Gastrocnemius medialis (tissue), 4 donors: ENCODE results near the gene ZMYM4. TPM values are rescaled to one million over a fixed set of nuclear protein-coding genes. Genes with fewer than 3 reads are reported as not detected.
A peak's percentile ranks its signal among the peaks of the same experiment; 100 is the strongest.

Source experiments
- ATAC-seq, 2 donors: fragments of 150-250 bp; one replicate each; pipeline ENCODE4 v1.9.1; 2016
- DNase-seq, 2 donors: peaks; one replicate each; pipeline ENCODE4 v3.0.0-alpha.2; 2019
- H3K27ac ChIP-seq, 4 donors: fragments of 200-600 bp; sonication (generic); 1 replicate in 1 of 4; 2 replicates in 3 of 4; pipeline ENCODE4 v1.5.1; 2016 to 2018; ENCODE audit warnings: mild to moderate bottlenecking in 2 of 4, moderate library complexity in 1 of 4
- H3K27me3 ChIP-seq, 3 donors: fragments of 200-600 bp; sonication (generic) in 2 of 3; 1 replicate in 1 of 3; 2 replicates in 2 of 3; pipeline versions ENCODE4 v1.5.1 to v1.6.0; 2016 to 2019; ENCODE audit warnings: mild to moderate bottlenecking in 1 of 3, moderate library complexity in 1 of 3
- H3K36me3 ChIP-seq, 2 donors: fragments of 200-600 bp; sonication (generic) in 1 of 2; one replicate each; pipeline ENCODE4 v1.5.1; 2017 to 2018
- H3K4me1 ChIP-seq, 2 donors: fragments of 200-600 bp; sonication (generic) in 1 of 2; one replicate each; pipeline ENCODE4 v1.5.1; 2016 to 2017; ENCODE audit warnings: mild to moderate bottlenecking in 2 of 2
- H3K4me3 ChIP-seq, 4 donors: fragments of 200-600 bp; sonication (generic) in 3 of 4; 1 replicate in 1 of 4; 2 replicates in 3 of 4; pipeline ENCODE4 v1.5.1; 2016 to 2019; ENCODE audit warnings: mild to moderate bottlenecking in 2 of 4
- H3K9me3 ChIP-seq, 3 donors: fragments of 200-600 bp; sonication (generic) in 2 of 3; 1 replicate in 1 of 3; 2 replicates in 2 of 3; pipeline ENCODE4 v1.5.1; 2016 to 2019
- CTCF ChIP-seq, 5 experiments: fragments of 450-650 bp in 3 of 5; fragments of 200-600 bp in 2 of 5; sonication (generic) in 2 of 5; IDR thresholded peaks in 4 of 5; conservative IDR thresholded peaks in 1 of 5; 1 replicate in 4 of 5; 2 replicates in 1 of 5; pipeline ENCODE4 v1.5.1; 2016 to 2019; ENCODE audit warnings: antibody characterized with exemption in 5 of 5, mild to moderate bottlenecking in 3 of 5, moderate library complexity in 3 of 5
- POLR2A ChIP-seq, 2 donors: fragments of 450-650 bp; IDR thresholded peaks; one replicate each; pipeline ENCODE4 v1.6.1; 2017; ENCODE audit warnings: antibody characterized with exemption in 2 of 2, mild to moderate bottlenecking in 2 of 2, moderate library complexity in 2 of 2
- in situ Hi-C, 4 donors: fragments of 200-750 bp; cut with MboI; loops; one replicate each; pipeline versions ENCODE4 v1.15.0 to v1.8.0; 2017; ENCODE audit warnings: low sequenced_read_pairs in 4 of 4
- intact Hi-C: fragments of 100-400 bp; cut with DNase I; formaldehyde crosslinking; loops from one replicate; pipeline ENCODE4 v1.15.1; 2023; ENCODE audit warnings: low total_unique reads
- total RNA-seq, 4 donors: library from RNA; depleted of rRNA; stranded (reverse); fragments of >200 nt; gene quantifications; one replicate each; pipeline versions ENCODE4 v1.1.0 to v1.2.3, GENCODE V29; 2016

ZMYM4 gene
- total RNA-seq, 4 donors from 2014 or later, result 11.1 to 25.3 (median 13.7) TPM

GRCh38 chr1:35361638-35362037 is 93.1 kb downstream of the ZMYM4 start:
- ATAC-seq, result no peak
- intact Hi-C loops, result no loop called here

GRCh38 chr1:35364741-35365140 is 96.2 kb downstream of the ZMYM4 start:
- Histone ChIP-seq H3K27ac (no peak overlapping the region), H3K4me3 (no peak overlapping the region), H3K27me3 (no peaks in the 10 kb centered on the region), H3K36me3 (peaks cover 0 to 7% of the 10 kb centered on the region in 2 donors), H3K9me3 (no peaks in the 10 kb centered on the region), H3K4me1 (peaks cover 0 to 1% of the 10 kb centered on the region in 2 donors)
- intact Hi-C loops (no loop called here), in situ Hi-C loops (no loop called here)
- TF ChIP-seq POLR2A (IDR thresholded peaks at IDR 0.05), result no peak
- TF ChIP-seq CTCF (IDR thresholded peaks at IDR 0.05 in 4 of 5, conservative IDR thresholded peaks at IDR 0.05 in 1 of 5), result no peak
- ATAC-seq (no peak), DNase-seq (no peak)

More at GRCh38 chr1:35361638-35362037, 93.1 kb downstream of the ZMYM4 start:
- H3K36me3 ChIP-seq, result peaks cover 0 to 7% of the 10 kb centered on the region in 2 donors
- DNase-seq, result no peak
- TF ChIP-seq CTCF (IDR thresholded peaks at IDR 0.05 in 4 of 5, conservative IDR thresholded peaks at IDR 0.05 in 1 of 5), result no peak
- no peak for TF ChIP-seq POLR2A (IDR thresholded peaks at IDR 0.05)
- in situ Hi-C loops, result no loop called here
- no peaks in the 10 kb centered on the region for H3K9me3 ChIP-seq
- H3K4me1 ChIP-seq, result no peaks in the 10 kb centered on the region
- H3K4me3 ChIP-seq, result no peak overlapping the region
- H3K27me3 ChIP-seq, result no peaks in the 10 kb centered on the region
- no peak overlapping the region for H3K27ac ChIP-seq

GRCh38 chr1:35367914-35368313 is 99.4 kb downstream of the ZMYM4 start:
- ATAC-seq (no peak), DNase-seq (no peak)
- no peak overlapping the region for H3K4me3 ChIP-seq
- TF ChIP-seq POLR2A (IDR thresholded peaks at IDR 0.05), result no peak
- H3K9me3 ChIP-seq, result no peaks in the 10 kb centered on the region
- peaks cover 0 to 5% of the 10 kb centered on the region in 2 donors for H3K4me1 ChIP-seq
- peaks cover 0 to 6% of the 10 kb centered on the region in 2 donors for H3K36me3 ChIP-seq
- in situ Hi-C loops, result no loop called here
- H3K27me3 ChIP-seq, result no peaks in the 10 kb centered on the region
- intact Hi-C loops, result no loop called here
- H3K27ac ChIP-seq, result no peak overlapping the region

DNA sequence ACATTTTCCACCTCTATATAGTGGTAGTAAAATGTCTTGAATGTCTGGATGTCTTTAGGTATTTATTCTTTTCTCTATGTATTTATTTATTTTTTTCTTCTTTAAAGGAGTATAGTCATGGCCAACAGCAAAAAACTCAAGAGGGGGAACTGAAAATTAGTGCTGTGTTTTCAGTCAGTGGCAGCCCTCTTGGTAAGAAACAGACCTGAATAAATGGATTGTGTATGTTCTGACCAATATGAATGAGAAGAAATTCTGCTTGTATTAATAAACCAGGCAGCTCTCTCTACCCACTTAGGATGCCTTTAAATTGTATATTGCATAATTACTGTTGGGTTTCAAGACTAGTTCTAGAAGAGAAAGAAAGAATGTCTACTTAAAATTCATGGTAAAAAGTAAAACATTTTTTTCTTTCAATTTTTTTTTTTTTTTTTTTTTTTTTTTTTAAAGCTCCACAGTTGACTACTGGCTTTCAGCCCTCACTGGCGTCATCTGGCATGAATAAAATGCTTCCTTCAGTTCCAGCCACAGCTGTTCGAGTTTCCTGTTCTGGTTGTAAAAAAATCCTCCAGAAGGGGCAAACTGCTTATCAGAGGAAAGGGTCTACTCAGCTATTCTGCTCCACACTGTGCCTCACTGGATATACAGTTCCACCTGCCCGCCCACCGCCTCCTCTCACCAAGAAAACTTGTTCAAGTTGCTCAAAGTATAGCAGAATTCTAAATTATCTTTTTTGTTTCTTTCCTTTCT is 101.6 kb downstream of the ZMYM4 start:
- Histone ChIP-seq H3K27me3 (no peaks in the 10 kb centered on the region), H3K27ac (peak overlapping the region in 1 of 4 donors; percentile 34), H3K4me3 (no peak overlapping the region), H3K36me3 (peaks cover 0 to 6% of the 10 kb centered on the region in 2 donors), H3K9me3 (no peaks in the 10 kb centered on the region), H3K4me1 (peaks cover 0 to 5% of the 10 kb centered on the region in 2 donors)
- ATAC-seq (no peak), DNase-seq (peak; percentile 5 to 20)
- intact Hi-C loops (no loop called here), in situ Hi-C loops (no loop called here)
- TF ChIP-seq POLR2A (IDR thresholded peaks at IDR 0.05) (no peak), CTCF (IDR thresholded peaks at IDR 0.05 in 4 of 5, conservative IDR thresholded peaks at IDR 0.05 in 1 of 5) (no peak)

DNA sequence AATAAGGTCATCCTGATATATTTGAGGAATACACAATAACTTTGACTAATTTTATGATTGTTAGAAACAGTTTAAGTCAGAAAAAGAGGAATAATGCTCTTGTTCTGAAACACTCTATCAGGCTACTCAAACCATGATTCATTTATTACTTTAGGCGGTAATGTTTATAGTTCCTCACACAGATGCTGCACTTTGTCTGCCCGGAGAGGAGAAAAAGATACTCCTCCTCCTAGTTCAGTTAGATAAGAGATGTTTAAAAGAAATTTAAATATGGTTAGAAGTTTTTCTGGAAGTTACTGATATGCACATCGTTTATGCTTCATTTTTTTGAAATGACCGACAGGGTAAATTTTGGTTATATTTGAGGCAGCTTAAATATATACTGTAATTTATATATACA is 103.0 kb downstream of the ZMYM4 start:
- Histone ChIP-seq H3K4me1 (peaks cover 0 to 5% of the 10 kb centered on the region in 2 donors), H3K27ac (no peak overlapping the region), H3K9me3 (no peaks in the 10 kb centered on the region), H3K4me3 (no peak overlapping the region), H3K36me3 (peaks cover 0 to 6% of the 10 kb centered on the region in 2 donors), H3K27me3 (no peaks in the 10 kb centered on the region)
- TF ChIP-seq CTCF (IDR thresholded peaks at IDR 0.05 in 4 of 5, conservative IDR thresholded peaks at IDR 0.05 in 1 of 5) (no peak), POLR2A (IDR thresholded peaks at IDR 0.05) (no peak)
- no peak for DNase-seq
- in situ Hi-C loops (no loop called here), intact Hi-C loops (no loop called here)
- no peak for ATAC-seq
